Raji (cell line): Measurements from ENCODE around the gene RTKN.

Experiments used
- POLR2A ChIP-seq: IDR thresholded peaks from 2 replicates; pipeline ENCODE4 v1.6.1; 2011; ENCODE audit warnings: low read depth, low read length, control low read depth; ENCODE audit not compliant: insufficient read depth

The RTKN gene

GRCh38 chr2:74413001-74413698 lies 28.6 kb downstream of the RTKN start:
- TF ChIP-seq POLR2A = no peak

DNA sequence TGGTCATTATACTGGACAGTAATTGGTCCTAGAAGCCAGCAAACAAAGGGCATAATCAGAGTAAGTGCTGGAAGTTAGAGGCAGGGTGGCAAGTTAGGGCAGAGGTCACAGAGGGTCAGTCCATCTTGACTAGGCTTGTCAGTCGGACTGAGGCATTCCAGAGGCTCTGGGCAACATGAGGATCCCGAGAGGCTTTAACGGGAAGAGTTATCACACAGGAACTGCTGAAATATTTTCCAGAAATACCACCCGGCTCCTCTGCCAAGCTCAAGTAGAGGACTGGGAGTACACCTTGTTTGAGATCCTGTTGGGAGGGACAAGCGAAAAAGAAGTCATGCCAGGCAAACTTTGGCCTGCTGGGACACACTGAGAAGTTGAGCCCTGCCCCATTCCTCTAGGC lies 34.1 kb downstream of the RTKN start:
- TF ChIP-seq POLR2A = no peak

- TF ChIP-seq POLR2A = no peak
These were observed 35.7 kb downstream of the RTKN start for GRCh38 chr2:74406035-74406434.

DNA sequence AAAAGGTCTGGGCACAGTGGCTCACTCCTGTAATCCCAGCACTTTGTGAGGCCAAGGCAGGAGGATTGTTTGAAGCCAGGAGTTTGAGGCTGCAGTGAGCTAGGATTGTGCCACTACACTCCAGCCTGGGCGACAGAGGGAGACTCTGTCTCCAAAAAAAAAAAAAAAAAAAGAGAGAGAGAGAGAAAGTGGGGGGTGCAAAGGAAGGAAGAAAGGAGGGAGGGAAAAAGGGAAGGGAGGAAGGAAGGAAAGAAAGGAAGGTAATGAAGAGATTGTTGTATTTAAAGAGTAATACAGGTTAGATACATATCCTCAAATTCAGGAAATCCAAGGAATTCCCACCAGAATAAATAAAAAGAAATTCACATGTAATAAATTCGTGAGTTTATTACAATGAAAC lies 39.8 kb downstream of the RTKN start:
- TF ChIP-seq POLR2A = no peak

GRCh38 chr2:74399785-74400184 lies 42.0 kb downstream of the RTKN start:
- TF ChIP-seq POLR2A = no peak

DNA sequence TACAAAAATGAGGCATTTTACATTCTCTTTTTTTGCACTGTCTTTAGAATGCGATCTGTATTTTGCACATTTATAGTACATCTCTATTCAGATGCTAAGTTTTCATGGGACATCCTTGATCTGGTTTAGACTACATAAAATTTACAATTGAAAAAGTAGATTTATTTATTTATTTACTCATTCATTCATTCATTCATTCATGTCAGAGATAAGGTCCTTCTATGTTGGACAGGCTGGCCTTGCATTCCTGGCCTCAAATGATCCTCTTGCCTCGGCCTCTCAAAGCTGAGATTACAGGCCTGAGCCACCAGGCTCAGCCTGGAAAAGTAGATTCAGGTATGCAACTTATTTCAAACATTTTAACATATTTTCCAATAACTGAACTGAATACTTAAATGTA lies 45.6 kb downstream of the RTKN start:
- TF ChIP-seq POLR2A = no peak

DNA sequence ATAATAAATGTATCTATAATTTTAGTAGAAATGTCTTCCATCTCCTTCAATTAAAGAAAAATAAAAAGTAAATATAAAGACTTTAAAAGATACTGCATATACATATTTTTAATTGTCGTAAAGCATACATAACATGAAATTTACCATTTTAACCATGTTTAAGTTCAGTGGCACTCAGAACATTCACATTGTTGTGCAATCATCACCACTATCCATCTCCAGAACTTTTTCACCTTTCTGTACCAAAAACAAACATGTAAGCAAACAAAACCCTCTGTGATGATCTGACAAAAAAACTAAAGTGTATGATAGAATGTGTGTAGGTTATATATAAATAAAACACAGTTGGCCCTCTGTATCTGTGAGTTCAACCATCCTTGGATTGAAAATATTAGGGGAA lies 48.2 kb downstream of the RTKN start:
- TF ChIP-seq POLR2A = no peak

GRCh38 chr2:74392449-74392743 lies 49.3 kb downstream of the RTKN start:
- TF ChIP-seq POLR2A = no peak

- peak; percentile 79 for TF ChIP-seq POLR2A
These were observed 49.9 kb downstream of the RTKN start for GRCh38 chr2:74391580-74392448.

GRCh38 chr2:74391209-74391579 lies 50.5 kb downstream of the RTKN start:
- no peak for TF ChIP-seq POLR2A

GRCh38 chr2:74390606-74391005 lies 51.1 kb downstream of the RTKN start:
- no peak for TF ChIP-seq POLR2A

GRCh38 chr2:74387346-74387745 lies 54.4 kb downstream of the RTKN start:
- no peak for TF ChIP-seq POLR2A

GRCh38 chr2:74385396-74385795 lies 56.3 kb downstream of the RTKN start:
- TF ChIP-seq POLR2A = no peak

DNA sequence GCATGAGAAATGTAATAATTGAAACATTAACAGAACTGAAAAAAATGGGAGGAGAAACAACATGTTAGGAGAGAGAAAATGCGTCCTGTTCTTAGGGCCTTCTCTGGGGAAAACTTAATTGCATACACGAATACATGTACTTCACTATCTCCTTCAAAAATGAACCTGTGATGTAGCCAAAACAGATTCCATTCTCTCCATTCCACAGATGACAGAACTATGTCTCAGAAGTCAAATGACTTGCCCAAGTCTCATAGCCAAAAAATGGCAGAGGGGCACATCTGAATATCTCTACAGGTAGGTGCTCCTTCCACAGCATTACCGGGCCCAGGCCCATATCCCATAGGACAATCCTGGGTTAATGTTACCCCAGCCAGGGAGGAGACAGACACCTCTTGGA lies 57.7 kb downstream of the RTKN start:
- TF ChIP-seq POLR2A = no peak

DNA sequence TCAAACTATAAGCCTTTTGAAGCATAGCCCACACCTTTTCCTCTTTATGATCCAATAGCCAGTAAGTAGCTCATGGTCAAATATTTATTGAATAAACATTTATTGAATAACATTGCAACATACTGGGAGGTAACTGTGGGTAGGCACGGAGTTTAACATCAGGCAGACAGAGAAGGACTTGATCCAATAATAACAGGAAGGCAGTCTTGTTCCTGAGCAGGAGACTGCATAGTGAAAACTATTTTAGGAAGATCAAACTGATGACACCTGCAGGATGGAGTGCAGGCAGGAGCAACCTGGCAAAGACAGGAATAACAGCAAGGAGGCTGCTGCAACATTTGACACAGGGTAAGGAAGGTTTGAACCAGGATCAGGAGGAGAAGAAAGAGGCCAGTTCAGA lies 58.5 kb downstream of the RTKN start:
- TF ChIP-seq POLR2A = no peak

- TF ChIP-seq POLR2A = no peak
These were observed 60.0 kb downstream of the RTKN start for GRCh38 chr2:74381751-74382150.
